Measurements from ENCODE around the gene AGO1.

DNA sequence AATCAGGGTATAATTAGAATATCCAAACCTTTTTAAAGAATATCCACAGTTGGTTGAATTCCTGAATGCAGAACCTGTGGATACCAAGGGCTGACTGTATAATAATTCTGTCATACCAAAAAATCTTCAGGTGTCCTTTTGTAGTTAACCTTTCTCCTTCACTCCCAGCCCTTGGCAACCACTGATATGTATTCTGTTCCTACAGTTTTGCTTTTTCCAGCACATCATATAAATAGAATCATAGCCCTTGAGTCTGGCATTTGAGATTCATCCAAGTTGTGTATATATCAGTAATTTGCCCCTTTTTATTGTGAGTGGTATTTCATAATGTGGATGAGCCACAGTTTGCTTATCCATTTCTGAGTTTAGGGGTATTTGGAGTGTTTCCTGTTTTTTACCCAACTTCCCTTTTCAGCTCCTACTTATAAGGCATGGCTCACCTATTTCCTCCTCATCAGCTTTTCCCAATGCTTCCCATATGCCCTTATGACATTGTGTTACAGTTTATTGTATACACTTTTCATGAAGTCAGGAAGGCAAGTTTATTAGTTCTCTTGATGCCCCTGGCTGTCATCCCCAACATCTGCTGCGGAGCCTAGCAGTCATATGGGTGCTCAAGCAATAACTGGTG lies 35.0 kb upstream of the AGO1 start:
- TF ChIP-seq POLR2A (IDR thresholded peaks at IDR 0.05): no peak
- TF ChIP-seq, protein P1, sequence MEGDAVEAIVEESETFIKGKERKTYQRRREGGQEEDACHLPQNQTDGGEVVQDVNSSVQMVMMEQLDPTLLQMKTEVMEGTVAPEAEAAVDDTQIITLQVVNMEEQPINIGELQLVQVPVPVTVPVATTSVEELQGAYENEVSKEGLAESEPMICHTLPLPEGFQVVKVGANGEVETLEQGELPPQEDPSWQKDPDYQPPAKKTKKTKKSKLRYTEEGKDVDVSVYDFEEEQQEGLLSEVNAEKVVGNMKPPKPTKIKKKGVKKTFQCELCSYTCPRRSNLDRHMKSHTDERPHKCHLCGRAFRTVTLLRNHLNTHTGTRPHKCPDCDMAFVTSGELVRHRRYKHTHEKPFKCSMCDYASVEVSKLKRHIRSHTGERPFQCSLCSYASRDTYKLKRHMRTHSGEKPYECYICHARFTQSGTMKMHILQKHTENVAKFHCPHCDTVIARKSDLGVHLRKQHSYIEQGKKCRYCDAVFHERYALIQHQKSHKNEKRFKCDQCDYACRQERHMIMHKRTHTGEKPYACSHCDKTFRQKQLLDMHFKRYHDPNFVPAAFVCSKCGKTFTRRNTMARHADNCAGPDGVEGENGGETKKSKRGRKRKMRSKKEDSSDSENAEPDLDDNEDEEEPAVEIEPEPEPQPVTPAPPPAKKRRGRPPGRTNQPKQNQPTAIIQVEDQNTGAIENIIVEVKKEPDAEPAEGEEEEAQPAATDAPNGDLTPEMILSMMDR (IDR thresholded peaks at IDR 0.05): no peak
